Osteoblast (primary cell): Measurements from ENCODE around the gene KRT6A. TPM values are rescaled to one million over a fixed set of nuclear protein-coding genes. Genes with fewer than 3 reads are reported as not detected.

Source experiments
- DNase-seq: peaks from one replicate; pipeline ENCODE4 v3.0.0; 2011; ENCODE audit warnings: low spot score, mixed read lengths; ENCODE audit not compliant: insufficient read length; ENCODE audit errors: missing footprints
- H2AFZ ChIP-seq: 2 replicates; pipeline ENCODE4 v1.6.0; 2011; ENCODE audit warnings: mild to moderate bottlenecking, low read length
- H3K27ac ChIP-seq: 2 replicates; pipeline ENCODE4 v1.5.1; 2011; ENCODE audit warnings: mild to moderate bottlenecking, low read depth, low read length, moderate library complexity
- H3K27me3 ChIP-seq: 2 replicates; pipeline ENCODE4 v1.6.0; 2012; ENCODE audit warnings: mild to moderate bottlenecking, control low read depth, inconsistent platforms, low read length, moderate library complexity; ENCODE audit not compliant: insufficient read depth
- H3K36me3 ChIP-seq: 2 replicates; pipeline ENCODE4 v1.5.1; 2011; ENCODE audit warnings: mild to moderate bottlenecking, low read length, control low read depth, moderate library complexity; ENCODE audit not compliant: insufficient read depth
- H3K4me1 ChIP-seq: 2 replicates; pipeline ENCODE4 v1.5.1; 2011; ENCODE audit warnings: mild to moderate bottlenecking, low read length, control low read depth, moderate library complexity; ENCODE audit not compliant: insufficient read depth
- H3K4me2 ChIP-seq: 2 replicates; pipeline ENCODE4 v1.6.0; 2011; ENCODE audit warnings: mild to moderate bottlenecking, low read length; ENCODE audit not compliant: insufficient read depth
- H3K4me3 ChIP-seq: fragments of 200-600 bp; sonication (generic); 3 replicates; pipeline ENCODE4 v1.5.1; 2012; ENCODE audit warnings: mild to moderate bottlenecking, low read length, inconsistent platforms; ENCODE audit not compliant: insufficient read depth
- H3K79me2 ChIP-seq: 2 replicates; pipeline ENCODE4 v1.6.0; 2012; ENCODE audit warnings: mild to moderate bottlenecking, low read length, control low read depth, inconsistent platforms; ENCODE audit not compliant: insufficient read depth
- H3K9me3 ChIP-seq: 2 replicates; pipeline ENCODE4 v1.5.1; 2011; ENCODE audit warnings: low read depth, low read length, control low read depth
- H4K20me1 ChIP-seq: 2 replicates; pipeline ENCODE4 v1.6.0; 2012; ENCODE audit warnings: mild to moderate bottlenecking, low read length, control low read depth; ENCODE audit not compliant: insufficient read depth
- CTCF ChIP-seq: IDR thresholded peaks from 2 replicates; pipeline ENCODE4 v1.5.1; 2011; ENCODE audit warnings: mild to moderate bottlenecking, low read depth, low read length, moderate library complexity; ENCODE audit errors: extremely low read depth
- total RNA-seq: library from RNA; depleted of rRNA; stranded (reverse); fragments of >200 nt; gene quantifications from 2 replicates; pipeline ENCODE4 v1.2.3, GENCODE V29; 2012

The KRT6A gene
- total RNA-seq, 1 donor: 0.72 TPM

DNA sequence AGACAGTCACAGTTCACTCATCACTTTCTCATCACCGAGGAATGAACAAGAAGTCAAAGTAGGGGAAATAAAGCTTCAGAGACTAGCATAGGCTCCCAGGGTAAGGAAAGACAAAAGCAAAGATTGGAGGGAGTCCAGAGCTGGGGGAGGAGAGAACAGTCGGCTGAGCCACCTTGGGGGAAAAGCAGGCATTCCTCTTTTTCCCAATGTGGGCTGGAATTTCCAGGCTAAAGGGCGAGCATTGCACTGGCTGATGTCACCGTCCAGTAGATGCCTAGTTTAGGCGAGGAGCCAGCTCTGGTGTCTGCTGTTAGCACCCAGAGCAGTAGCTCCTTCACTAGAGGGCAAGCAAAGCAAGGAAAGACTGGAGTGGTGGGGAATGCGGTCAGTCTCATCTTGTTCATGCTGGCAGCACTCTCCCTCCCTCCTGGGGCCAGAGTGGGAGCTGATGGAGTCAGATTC lies 50.4 kb downstream of the KRT6A start:
- Histone ChIP-seq H3K36me3 (no peaks in the 10 kb centered on the region), H3K4me2 (peak overlapping the region; percentile 43), H3K27me3 (peaks cover 5% of the 10 kb centered on the region), H3K4me1 (peaks cover 40% of the 10 kb centered on the region), H3K4me3 (no peak overlapping the region), H3K27ac (peak overlapping the region; percentile 84), H3K9me3 (no peaks in the 10 kb centered on the region), H3K79me2 (no peaks in the 10 kb centered on the region), H2AFZ (no peak overlapping the region), H4K20me1 (no peaks in the 10 kb centered on the region)
- peak; percentile 52 for TF ChIP-seq CTCF
- DNase-seq: peak; percentile 94

- Histone ChIP-seq H3K27ac (peak overlapping the region; percentile 84), H3K79me2 (no peaks in the 10 kb centered on the region), H4K20me1 (no peaks in the 10 kb centered on the region), H3K4me2 (peak overlapping the region; percentile 15), H3K9me3 (no peaks in the 10 kb centered on the region), H3K4me3 (no peak overlapping the region), H3K27me3 (peaks cover 2% of the 10 kb centered on the region), H3K4me1 (peaks cover 40% of the 10 kb centered on the region), H2AFZ (no peak overlapping the region), H3K36me3 (no peaks in the 10 kb centered on the region)
- TF ChIP-seq CTCF: no peak
- no peak for DNase-seq
Measured at GRCh38 chr12:52441320-52441911, 51.6 kb downstream of the KRT6A start.

GRCh38 chr12:52440821-52441319 lies 52.2 kb downstream of the KRT6A start:
- peaks cover 40% of the 10 kb centered on the region for H3K4me1 ChIP-seq
- no peak overlapping the region for H3K4me3 ChIP-seq
- peak overlapping the region; percentile 84 for H3K27ac ChIP-seq
- no peaks in the 10 kb centered on the region for H3K36me3 ChIP-seq
- no peak overlapping the region for H2AFZ ChIP-seq
- H3K79me2 ChIP-seq: no peaks in the 10 kb centered on the region
- no peaks in the 10 kb centered on the region for H3K27me3 ChIP-seq
- H3K9me3 ChIP-seq: no peaks in the 10 kb centered on the region
- H4K20me1 ChIP-seq: no peaks in the 10 kb centered on the region
- H3K4me2 ChIP-seq: peak overlapping the region; percentile 15
- peak; percentile 79 for DNase-seq
- no peak for TF ChIP-seq CTCF

DNA sequence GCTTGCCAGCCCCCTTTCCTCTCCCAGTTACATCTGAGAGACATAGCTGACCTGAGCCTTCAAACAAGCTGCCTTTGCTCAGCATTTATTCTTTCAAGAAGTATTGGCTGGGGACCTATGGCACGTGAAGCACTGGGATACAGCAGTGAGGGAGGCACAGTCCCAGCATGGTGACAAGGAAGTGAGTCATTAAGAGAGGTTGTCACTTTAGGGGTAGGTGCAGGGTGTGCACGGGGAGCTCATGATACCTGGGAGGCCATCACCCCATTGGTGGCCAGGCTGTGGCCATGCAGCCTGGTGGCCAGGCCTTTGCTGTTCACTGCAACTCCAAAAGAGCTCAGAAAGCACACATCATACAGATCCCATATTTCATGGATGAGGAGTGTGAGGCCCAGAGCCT lies 53.2 kb downstream of the KRT6A start:
- Histone ChIP-seq H3K4me3 (no peak overlapping the region), H3K4me2 (no peak overlapping the region), H2AFZ (no peak overlapping the region), H3K27ac (peak overlapping the region; percentile 84), H3K4me1 (peaks cover 40% of the 10 kb centered on the region), H3K79me2 (no peaks in the 10 kb centered on the region), H3K9me3 (no peaks in the 10 kb centered on the region), H3K36me3 (no peaks in the 10 kb centered on the region), H4K20me1 (no peaks in the 10 kb centered on the region), H3K27me3 (no peaks in the 10 kb centered on the region)
- TF ChIP-seq CTCF: no peak
- no peak for DNase-seq
